GM12864 (cell line): ENCODE data around the gene C5.

Experiments used
- DNase-seq: peaks from one replicate; pipeline ENCODE4 v3.0.0-alpha.2; 2011; ENCODE audit warnings: low read depth
- H3K4me3 ChIP-seq: 2 replicates; pipeline ENCODE4 v1.5.1; 2011; ENCODE audit warnings: mild to moderate bottlenecking, low read depth, low read length, control low read depth
- CTCF ChIP-seq: IDR thresholded peaks from 2 replicates; pipeline ENCODE4 v1.5.1; 2011; ENCODE audit warnings: low read depth, mild to moderate bottlenecking, moderate library complexity, low read length, control low read depth, inconsistent platforms; ENCODE audit errors: missing control alignments

Gene C5

GRCh38 chr9:121067640-121068039 lies 17.6 kb upstream of the C5 start:
- no peak for DNase-seq
- no peak for TF ChIP-seq CTCF
- H3K4me3 ChIP-seq: no peak overlapping the region

- no peak for DNase-seq
- no peak overlapping the region for H3K4me3 ChIP-seq
- no peak for TF ChIP-seq CTCF
Measured at GRCh38 chr9:121066850-121067249, 16.8 kb upstream of the C5 start.

- no peak overlapping the region for H3K4me3 ChIP-seq
- peak; percentile 39 for DNase-seq
- TF ChIP-seq CTCF: peak; percentile 70
Measured at GRCh38 chr9:121059998-121060636, 10.0 kb upstream of the C5 start.

- H3K4me3 ChIP-seq: no peak overlapping the region
- no peak for DNase-seq
- no peak for TF ChIP-seq CTCF
Measured at GRCh38 chr9:121059513-121059912, 9.4 kb upstream of the C5 start.

GRCh38 chr9:121057821-121058220 lies 7.7 kb upstream of the C5 start:
- no peak for DNase-seq
- TF ChIP-seq CTCF: no peak
- H3K4me3 ChIP-seq: no peak overlapping the region

- TF ChIP-seq CTCF: peak; percentile 86
- no peak overlapping the region for H3K4me3 ChIP-seq
- DNase-seq: no peak
Measured at GRCh38 chr9:121055642-121056143, 5.6 kb upstream of the C5 start.

- H3K4me3 ChIP-seq: no peak overlapping the region
- no peak for TF ChIP-seq CTCF
- DNase-seq: no peak
Measured at GRCh38 chr9:121053544-121053943, 3.5 kb upstream of the C5 start.
